Measurements from ENCODE around the gene ITGA4. TPM values are rescaled to one million over a fixed set of nuclear protein-coding genes. Genes with fewer than 3 reads are reported as not detected.
"Not testable (repeated sequence)": the region's sequence is repeated elsewhere in the genome, so short reads cannot be mapped to it uniquely, and the experiment has no call there.

ITGA4 gene
- total and polyA plus RNA-seq, 9 donors = 1.0 to 7.2 (median 2.1) TPM

- WGBS, 3 donors = 57 to 58% (median 57%) methylated on average over 3 of the region's 3 CpGs
- H3K4me3 ChIP-seq = no peak overlapping the region
- no peak for TF ChIP-seq CTCF (IDR thresholded peaks at IDR 0.05)
- TF ChIP-seq POLR2A (IDR thresholded peaks at IDR 0.05) = no peak
- TF ChIP-seq EP300 (IDR thresholded peaks at IDR 0.05) = no peak
- no peaks in the 10 kb centered on the region for H3K4me1 ChIP-seq (ENCODE audit: insufficient read depth)
- intact Hi-C loops (cut with DNase I) = no loop called here
- H3K36me3 ChIP-seq = no peaks in the 10 kb centered on the region
- no peaks in the 10 kb centered on the region for H3K9me3 ChIP-seq
- H3K27me3 ChIP-seq = no peaks in the 10 kb centered on the region
- DNase-seq = no peak
- H3K27ac ChIP-seq = no peak overlapping the region
These were observed 15.5 kb upstream of the ITGA4 start for GRCh38 chr2:181441670-181442069.

GRCh38 chr2:181444654-181445053, 12.5 kb upstream of the ITGA4 start:
- Histone ChIP-seq H3K27me3 (no peaks in the 10 kb centered on the region), H3K36me3 (no peaks in the 10 kb centered on the region), H3K4me3 (no peak overlapping the region), H3K9me3 (no peaks in the 10 kb centered on the region), H3K27ac (no peak overlapping the region), H3K4me1 (ENCODE audit: insufficient read depth) (no peaks in the 10 kb centered on the region)
- no peak for DNase-seq
- TF ChIP-seq EP300 (IDR thresholded peaks at IDR 0.05) (no peak), POLR2A (IDR thresholded peaks at IDR 0.05) (no peak), CTCF (IDR thresholded peaks at IDR 0.05) (no peak)
- intact Hi-C loops (cut with DNase I) = no loop called here
- WGBS, 3 donors = 83 to 91% (median 83%) methylated on average over 2 of the region's 2 CpGs

- Histone ChIP-seq H3K9me3 (no peaks in the 10 kb centered on the region), H3K27ac (no peak overlapping the region), H3K36me3 (no peaks in the 10 kb centered on the region), H3K4me3 (no peak overlapping the region), H3K27me3 (no peaks in the 10 kb centered on the region), H3K4me1 (ENCODE audit: insufficient read depth) (no peaks in the 10 kb centered on the region)
- DNase-seq = no peak
- intact Hi-C loops (cut with DNase I) = no loop called here
- WGBS, 3 donors = 63 to 65% (median 64%) methylated on average over 4 of the region's 4 CpGs
- TF ChIP-seq CTCF (IDR thresholded peaks at IDR 0.05) = no peak
- TF ChIP-seq EP300 (IDR thresholded peaks at IDR 0.05) = no peak
- TF ChIP-seq POLR2A (IDR thresholded peaks at IDR 0.05) = no peak
These were observed 10.2 kb upstream of the ITGA4 start for GRCh38 chr2:181446985-181447384.

- H3K27me3 ChIP-seq; DNase-seq; intact Hi-C loops (cut with DNase I); H3K4me1 ChIP-seq (ENCODE audit: insufficient read depth); H3K27ac ChIP-seq; H3K4me3 ChIP-seq; H3K36me3 ChIP-seq; H3K9me3 ChIP-seq: not testable (repeated sequence)
These were observed 7.9 kb upstream of the ITGA4 start for GRCh38 chr2:181449278-181449677.

- no peak for TF ChIP-seq POLR2A (IDR thresholded peaks at IDR 0.05)
- no peak for TF ChIP-seq CTCF (IDR thresholded peaks at IDR 0.05)
- TF ChIP-seq EP300 (IDR thresholded peaks at IDR 0.05) = no peak
- no peak for DNase-seq
- WGBS, 3 donors = 86 to 92% (median 88%) methylated on average over 6 of the region's 6 CpGs
- intact Hi-C loops (cut with DNase I) = loop anchor here in 1 of 4 donors (10.0 kb wide), 1 partner anchor 350 kb away; no protein-coding TSS in a partner anchor
- no peaks in the 10 kb centered on the region for H3K9me3 ChIP-seq
- H3K4me1 ChIP-seq (ENCODE audit: insufficient read depth) = peaks cover 4% of the 10 kb centered on the region
- no peaks in the 10 kb centered on the region for H3K36me3 ChIP-seq
- H3K27me3 ChIP-seq = no peaks in the 10 kb centered on the region
- no peak overlapping the region for H3K4me3 ChIP-seq
- H3K27ac ChIP-seq = no peak overlapping the region
These were observed 2.3 kb upstream of the ITGA4 start for GRCh38 chr2:181454686-181455450.

Measured in ovary (tissue), 9 donors.